Activated effector memory CD4-positive, alpha-beta T cell treated with anti-CD3 and anti-CD28 coated beads, Interleukin-2, amount 50 U/mL, for 16 hours (primary cell): ENCODE measurements around the gene CCDC82.

Experiments
- DNase-seq: peaks from one replicate; pipeline ENCODE4 v3.0.0-alpha.2; 2020

CCDC82 gene

GRCh38 chr11:96306071-96306470 is 83.6 kb downstream of the CCDC82 start:
- no peak for DNase-seq

GRCh38 chr11:96303980-96304379 is 85.7 kb downstream of the CCDC82 start:
- DNase-seq, result no peak

- DNase-seq, result no peak
Measured at GRCh38 chr11:96303064-96303463, 86.6 kb downstream of the CCDC82 start.
